GM10248 (cell line): ENCODE results near the gene UBE2E1.

ENCODE experiments used
- CTCF ChIA-PET: fragments of 300-600 bp; sonication (Branson Sonifier 250); formaldehyde crosslinking; extraction: SDS; loops from one replicate; lab custom pipeline; 2021; ENCODE audit warnings: antibody characterized with exemption; lab: Yijun Ruan, JAX
- POLR2A ChIA-PET: fragments of 350-650 bp; sonication (Branson Sonifier 250); formaldehyde crosslinking; extraction: SDS; loops from one replicate; lab custom pipeline; 2020; ENCODE audit warnings: antibody characterized with exemption; lab: Yijun Ruan, JAX
- DNase-seq: peaks from one replicate; pipeline ENCODE4 v3.0.0; 2012; ENCODE audit errors: extremely low spot score
- TF ChIP-seq, protein P1 (sequence below): IDR thresholded peaks from 2 replicates; pipeline ENCODE4 v1.5.1; 2012; ENCODE audit warnings: mild to moderate bottlenecking, low read depth; ENCODE audit errors: extremely low read depth, missing control alignments, control extremely low read depth

The UBE2E1 gene

DNA sequence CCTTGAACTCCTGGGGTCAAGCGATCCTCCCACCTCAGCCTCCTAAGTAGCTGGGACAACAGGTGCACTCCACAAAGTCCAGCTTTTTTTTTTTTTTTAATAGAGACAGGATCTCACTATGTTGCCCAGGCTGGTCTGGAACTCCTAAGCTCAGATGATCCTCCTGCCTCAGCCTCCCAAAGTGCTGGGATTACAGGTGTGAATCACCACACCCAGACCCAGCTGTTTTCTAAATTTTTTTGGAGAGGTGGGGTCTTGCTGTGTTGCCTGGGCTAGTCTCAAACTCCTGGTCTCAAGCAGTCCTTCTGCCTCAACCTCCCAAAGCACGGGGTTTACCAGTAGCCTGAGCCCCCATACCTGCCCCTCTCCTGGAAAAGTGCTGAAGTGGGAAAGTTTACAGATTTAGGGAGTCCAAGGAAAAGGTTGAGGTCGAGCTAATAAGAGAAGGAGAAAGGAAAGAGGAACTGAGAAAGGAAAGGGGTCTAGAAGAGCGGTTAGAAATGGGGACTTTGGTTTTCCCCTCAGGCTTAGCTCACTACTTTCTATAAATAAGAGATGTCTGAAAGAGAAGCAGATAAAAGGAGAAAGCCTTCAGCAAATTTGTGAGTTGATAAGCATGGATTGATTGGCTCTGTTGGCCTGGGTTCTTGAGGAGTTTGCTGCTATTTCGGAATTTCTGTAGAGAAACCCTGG is 23.6 kb downstream of the UBE2E1 start:
- POLR2A ChIA-PET = interaction anchor here (0.5 to 0.6 kb wide), 3 partner anchors 37 to 622 kb away, joined by 3 to 4 read pairs (median 3); no protein-coding TSS in a partner anchor
- CTCF ChIA-PET = interaction anchor here (0.7 to 2.6 kb wide), 5 partner anchors 9 to 17 kb away, joined by 3 to 8 read pairs (median 5); no protein-coding TSS in a partner anchor
- TF ChIP-seq, protein P1, sequence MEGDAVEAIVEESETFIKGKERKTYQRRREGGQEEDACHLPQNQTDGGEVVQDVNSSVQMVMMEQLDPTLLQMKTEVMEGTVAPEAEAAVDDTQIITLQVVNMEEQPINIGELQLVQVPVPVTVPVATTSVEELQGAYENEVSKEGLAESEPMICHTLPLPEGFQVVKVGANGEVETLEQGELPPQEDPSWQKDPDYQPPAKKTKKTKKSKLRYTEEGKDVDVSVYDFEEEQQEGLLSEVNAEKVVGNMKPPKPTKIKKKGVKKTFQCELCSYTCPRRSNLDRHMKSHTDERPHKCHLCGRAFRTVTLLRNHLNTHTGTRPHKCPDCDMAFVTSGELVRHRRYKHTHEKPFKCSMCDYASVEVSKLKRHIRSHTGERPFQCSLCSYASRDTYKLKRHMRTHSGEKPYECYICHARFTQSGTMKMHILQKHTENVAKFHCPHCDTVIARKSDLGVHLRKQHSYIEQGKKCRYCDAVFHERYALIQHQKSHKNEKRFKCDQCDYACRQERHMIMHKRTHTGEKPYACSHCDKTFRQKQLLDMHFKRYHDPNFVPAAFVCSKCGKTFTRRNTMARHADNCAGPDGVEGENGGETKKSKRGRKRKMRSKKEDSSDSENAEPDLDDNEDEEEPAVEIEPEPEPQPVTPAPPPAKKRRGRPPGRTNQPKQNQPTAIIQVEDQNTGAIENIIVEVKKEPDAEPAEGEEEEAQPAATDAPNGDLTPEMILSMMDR = no peak
- peak; percentile 55 for DNase-seq

DNA sequence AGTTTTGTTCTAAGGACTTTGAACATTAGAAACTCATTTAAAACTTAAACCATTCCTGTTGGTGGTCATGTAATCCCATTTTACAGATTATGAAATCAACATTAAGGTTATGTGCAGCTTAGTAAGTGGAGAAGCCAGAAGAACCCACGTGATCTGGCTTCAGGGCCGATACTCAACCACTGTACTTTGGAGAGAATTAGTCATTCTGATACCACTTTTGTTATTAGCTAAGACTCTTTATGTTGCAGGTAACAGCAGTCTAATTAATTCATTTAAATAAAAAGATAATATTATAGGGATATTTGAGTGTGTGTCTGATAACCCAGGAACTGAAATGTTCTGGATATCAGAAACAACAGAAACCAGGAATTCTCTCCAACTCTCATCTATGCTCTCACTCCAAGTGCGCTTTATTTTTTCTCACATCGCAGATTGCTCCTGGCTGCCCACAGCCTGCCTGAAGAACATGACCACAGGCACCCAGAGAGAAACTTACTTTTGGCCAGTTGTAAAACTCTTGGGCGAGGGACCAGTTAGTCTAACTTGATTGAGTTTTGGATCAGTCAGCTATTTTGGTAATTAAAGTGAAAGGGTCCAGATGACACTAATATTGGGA is 25.2 kb downstream of the UBE2E1 start:
- CTCF ChIA-PET = interaction anchor here (0.8 to 2.6 kb wide), 7 partner anchors 9 to 58 kb away, joined by 3 to 9 read pairs (median 6); no protein-coding TSS in a partner anchor
- POLR2A ChIA-PET = interaction anchor here (0.6 to 1.7 kb wide), 4 partner anchors 19 to 453 kb away, joined by 3 to 6 read pairs (median 4); no protein-coding TSS in a partner anchor
- DNase-seq = peak; percentile 58
- TF ChIP-seq, protein P1 = no peak

DNA sequence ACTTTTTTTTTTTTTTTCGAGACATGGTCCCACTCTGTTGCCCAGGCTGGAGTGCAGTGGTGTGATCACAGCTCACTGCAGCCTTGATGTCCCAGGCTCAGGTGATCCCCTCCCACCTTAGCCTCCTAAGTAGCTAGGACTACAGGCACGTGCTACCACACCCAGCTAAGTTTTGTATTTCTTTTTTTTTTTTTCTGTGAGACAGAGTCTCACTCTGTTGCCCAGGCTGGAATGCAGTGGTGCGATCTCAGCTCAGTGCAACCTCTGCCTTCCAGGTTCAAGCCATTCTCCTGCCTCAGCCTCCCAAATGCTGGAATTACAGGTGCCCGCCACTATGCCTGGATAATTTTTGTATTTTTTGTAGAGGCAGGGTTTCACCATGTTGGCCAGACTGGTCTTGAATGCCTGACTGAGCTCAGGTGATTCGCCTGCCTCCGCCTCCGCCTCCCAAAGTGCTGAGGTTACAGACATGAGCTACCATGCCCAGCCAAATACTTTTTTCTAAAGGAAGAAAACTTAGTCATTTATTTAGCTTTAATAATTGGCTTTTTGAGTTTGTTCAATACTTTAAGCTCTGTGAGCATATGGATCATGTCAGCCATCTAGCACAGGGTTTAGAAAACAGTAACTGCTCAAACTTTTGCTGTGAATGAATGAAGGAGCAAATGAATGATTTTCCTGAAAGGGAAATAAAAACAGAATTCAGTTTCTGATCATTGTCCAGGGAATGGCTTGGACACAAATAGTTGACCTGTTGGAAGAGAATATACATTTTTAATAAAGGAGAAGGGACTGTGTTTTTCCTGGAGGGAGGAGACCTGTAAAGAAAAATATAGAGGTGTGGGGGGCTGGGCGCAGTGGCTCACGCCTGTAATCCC is 26.0 kb downstream of the UBE2E1 start:
- TF ChIP-seq, protein P1 = no peak
- DNase-seq = no peak
- ChIA-PET CTCF (interaction anchor here (1.3 to 2.6 kb wide), 6 partner anchors 8 to 57 kb away, joined by 3 to 9 read pairs (median 6); no protein-coding TSS in a partner anchor), POLR2A (interaction anchor here (1.2 to 1.7 kb wide), 2 partner anchors 20 to 34 kb away, joined by 5 to 6 read pairs; no protein-coding TSS in a partner anchor)

DNA sequence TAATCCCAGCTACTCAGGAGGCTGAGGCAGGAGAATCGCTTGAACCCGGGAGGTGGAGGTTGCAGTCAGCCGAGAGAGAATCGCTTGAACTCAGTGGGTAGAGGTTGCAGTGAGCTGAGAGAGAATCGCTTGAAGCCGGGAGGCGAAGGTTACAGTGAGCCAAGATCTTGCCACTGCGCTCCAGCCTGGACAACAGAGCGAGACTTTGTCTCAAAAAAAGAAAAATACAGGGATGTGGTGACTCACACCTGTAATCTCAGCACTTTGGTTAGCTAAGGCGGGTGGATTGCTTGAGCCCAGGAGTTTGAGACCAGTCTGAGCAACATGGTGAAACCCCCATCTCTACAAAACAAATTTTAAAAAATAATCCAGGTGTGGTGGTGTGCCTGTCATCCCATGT is 26.8 kb downstream of the UBE2E1 start:
- TF ChIP-seq, protein P1 = no peak
- ChIA-PET POLR2A (interaction anchor here (1.2 kb wide), 1 partner anchor 33 kb away, joined by 5 read pairs; no protein-coding TSS in a partner anchor), CTCF (interaction anchor here (1.3 to 2.4 kb wide), 5 partner anchors 11 to 56 kb away, joined by 3 to 9 read pairs (median 6); no protein-coding TSS in a partner anchor)
- no peak for DNase-seq

DNA sequence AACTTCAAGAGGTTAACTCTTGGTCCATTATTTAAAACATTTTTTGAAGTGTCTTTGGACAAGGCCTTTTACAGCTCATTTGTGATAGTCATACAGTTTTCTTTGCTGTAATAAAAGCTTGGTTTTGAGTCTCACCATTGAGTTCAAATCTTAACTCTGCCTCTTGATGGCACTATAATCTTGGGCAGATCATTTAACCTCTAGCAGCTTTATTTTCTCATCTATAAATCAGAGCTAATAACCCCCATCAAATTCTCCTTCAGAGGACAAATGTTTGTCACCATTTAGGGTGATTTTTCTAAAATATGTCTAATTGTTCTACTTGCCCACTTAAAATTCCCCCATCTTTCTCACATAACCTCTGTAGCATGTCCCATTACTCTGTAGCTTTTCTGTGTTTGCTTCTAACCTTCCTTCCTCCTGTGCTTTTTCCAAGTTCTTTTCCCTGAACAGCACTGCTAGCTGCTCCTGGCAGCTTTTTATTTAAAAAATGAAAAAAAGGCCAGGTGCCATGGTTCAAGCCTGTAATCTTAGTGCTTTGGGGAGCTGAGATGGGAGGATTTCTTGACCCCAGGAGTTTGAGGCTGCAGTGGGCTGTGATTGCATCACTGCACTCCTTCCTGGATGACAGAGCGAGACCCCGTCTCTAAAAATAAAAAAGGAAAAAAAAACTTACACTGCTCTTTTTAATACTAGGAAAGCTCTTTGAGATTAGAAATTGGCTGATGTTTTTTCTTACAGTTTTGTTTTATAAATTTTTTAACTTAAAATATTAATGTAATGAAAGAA is 28.5 kb downstream of the UBE2E1 start:
- ChIA-PET POLR2A (interaction anchor here (0.7 to 1.2 kb wide), 2 partner anchors 23 to 83 kb away, joined by 3 to 5 read pairs; partner anchors contain the start of genes NKIRAS1 and RPL15), CTCF (interaction anchor here (0.8 to 2.1 kb wide), 15 partner anchors 10 to 82 kb away, joined by 3 to 21 read pairs (median 5); no protein-coding TSS in a partner anchor)
- TF ChIP-seq, protein P1 = peak; percentile 36
- DNase-seq = no peak
